GM19023 (cell line): Measurements from ENCODE around the gene RNPEP.
"Not testable (repeated sequence)": the region's sequence is repeated elsewhere in the genome, so short reads cannot be mapped to it uniquely, and the experiment has no call there.

Source experiments
- ATAC-seq: cut with Tn5 transposase; IDR thresholded peaks from one replicate; pipeline ENCODE4 v1.9.1; 2021; ENCODE audit warnings: mild to moderate bottlenecking, moderate library complexity; ENCODE audit not compliant: unreplicated experiment

Gene RNPEP

GRCh38 chr1:202009326-202010179 lies 27.1 kb downstream of the RNPEP start:
- peak; percentile 49 for ATAC-seq

DNA sequence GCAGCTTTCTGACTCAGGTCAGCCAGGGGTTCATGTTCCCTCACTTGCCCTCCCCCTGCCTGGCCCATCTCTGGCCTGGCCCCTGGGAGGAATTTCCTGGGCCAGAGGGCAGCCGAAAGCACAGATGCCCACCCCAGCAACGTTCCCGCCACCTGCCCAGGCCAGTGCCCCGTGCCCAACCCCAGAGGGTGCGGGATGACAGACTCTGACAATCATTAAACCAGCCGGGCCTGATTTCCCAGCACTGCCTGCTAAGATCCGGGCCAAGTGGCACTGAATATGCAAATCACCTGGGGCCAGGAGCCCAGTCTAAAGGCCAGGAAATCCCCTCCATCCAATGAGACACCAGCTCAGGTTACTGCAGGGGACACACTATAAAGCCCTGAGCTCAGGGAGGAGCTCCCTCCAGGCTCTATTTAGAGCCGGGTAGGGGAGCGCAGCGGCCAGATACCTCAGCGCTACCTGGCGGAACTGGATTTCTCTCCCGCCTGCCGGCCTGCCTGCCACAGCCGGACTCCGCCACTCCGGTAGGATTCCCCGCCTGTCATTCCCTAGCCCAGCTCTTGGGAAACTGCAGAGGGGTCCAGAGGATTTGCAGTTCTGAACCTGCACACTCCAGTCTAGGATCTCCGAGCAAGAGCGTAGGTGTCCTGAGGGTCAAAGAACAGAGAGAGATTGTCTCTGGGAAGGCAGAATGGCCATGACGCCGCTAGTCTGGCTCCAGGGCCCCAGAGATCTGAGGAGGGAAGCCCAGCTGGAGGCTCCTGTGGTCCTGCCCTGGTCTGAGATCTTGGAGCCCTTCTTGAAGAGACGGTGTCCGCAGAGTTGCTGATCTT lies 27.9 kb downstream of the RNPEP start, which contains the start of gene ELF3:
TSS of gene ELF3 (plus strand) at position 408 of the 836 bp plus-strand sequence. CDS start 550 bp downstream, outside the sequence.
- peak; percentile 90 for ATAC-seq

DNA sequence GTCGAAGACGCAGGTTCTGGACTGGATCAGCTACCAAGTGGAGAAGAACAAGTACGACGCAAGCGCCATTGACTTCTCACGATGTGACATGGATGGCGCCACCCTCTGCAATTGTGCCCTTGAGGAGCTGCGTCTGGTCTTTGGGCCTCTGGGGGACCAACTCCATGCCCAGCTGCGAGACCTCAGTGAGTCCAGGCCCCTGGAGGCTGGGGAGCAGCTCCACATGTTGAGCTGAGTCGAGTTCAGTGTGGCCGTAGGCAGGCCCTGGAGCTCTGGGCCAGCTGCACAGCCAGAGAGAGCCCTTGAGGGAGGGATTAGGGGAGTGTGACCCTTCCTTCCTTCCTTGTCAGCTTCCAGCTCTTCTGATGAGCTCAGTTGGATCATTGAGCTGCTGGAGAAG lies 29.5 kb downstream of the RNPEP start:
- no peak for ATAC-seq

DNA sequence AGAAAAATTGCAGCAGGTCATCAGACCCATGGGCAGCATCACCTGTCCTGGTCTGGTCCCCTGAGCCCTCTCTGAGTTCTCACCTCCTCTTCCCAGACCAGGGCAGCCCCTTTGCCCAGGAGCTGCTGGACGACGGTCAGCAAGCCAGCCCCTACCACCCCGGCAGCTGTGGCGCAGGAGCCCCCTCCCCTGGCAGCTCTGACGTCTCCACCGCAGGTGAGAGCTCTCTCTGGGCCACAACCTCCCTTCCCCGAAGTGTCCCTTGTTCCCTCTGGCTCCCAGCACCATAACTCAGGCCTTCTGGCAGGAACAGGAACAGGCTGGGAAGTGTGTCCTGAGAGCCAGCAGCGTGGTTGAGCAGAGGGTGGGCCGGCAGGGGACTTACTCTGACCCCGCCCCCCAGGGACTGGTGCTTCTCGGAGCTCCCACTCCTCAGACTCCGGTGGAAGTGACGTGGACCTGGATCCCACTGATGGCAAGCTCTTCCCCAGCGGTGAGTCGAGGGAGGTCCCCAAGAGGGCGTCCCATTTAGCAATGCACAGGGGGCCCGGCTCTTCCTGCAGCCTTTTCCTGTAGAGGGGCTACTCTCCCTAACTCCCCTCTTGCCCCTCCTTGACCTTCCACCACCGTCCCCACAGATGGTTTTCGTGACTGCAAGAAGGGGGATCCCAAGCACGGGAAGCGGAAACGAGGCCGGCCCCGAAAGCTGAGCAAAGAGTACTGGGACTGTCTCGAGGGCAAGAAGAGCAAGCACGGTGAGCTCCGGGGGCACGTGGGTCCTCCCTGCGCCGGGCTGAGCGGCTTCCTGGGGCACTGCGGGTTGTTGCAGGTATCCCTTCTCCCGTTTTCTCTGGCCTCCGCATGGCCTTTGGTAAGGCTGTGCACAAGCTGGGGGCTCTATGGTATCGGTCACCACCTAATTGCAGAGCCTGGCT lies 30.4 kb downstream of the RNPEP start:
- ATAC-seq = no peak

DNA sequence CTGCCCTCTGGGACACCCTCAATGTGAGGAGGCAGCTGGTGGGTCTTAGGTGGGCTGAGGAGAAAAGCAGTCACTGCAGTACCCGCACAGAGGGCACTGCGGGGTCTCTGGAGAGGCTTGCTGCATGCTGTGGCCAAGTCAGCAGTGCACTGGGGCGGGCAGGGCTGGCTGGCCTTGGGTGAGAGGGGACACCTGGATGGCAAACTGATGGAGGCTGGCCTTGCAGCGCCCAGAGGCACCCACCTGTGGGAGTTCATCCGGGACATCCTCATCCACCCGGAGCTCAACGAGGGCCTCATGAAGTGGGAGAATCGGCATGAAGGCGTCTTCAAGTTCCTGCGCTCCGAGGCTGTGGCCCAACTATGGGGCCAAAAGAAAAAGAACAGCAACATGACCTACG lies 31.2 kb downstream of the RNPEP start:
- no peak for ATAC-seq

GRCh38 chr1:202014060-202014459 lies 31.6 kb downstream of the RNPEP start:
- no peak for ATAC-seq

DNA sequence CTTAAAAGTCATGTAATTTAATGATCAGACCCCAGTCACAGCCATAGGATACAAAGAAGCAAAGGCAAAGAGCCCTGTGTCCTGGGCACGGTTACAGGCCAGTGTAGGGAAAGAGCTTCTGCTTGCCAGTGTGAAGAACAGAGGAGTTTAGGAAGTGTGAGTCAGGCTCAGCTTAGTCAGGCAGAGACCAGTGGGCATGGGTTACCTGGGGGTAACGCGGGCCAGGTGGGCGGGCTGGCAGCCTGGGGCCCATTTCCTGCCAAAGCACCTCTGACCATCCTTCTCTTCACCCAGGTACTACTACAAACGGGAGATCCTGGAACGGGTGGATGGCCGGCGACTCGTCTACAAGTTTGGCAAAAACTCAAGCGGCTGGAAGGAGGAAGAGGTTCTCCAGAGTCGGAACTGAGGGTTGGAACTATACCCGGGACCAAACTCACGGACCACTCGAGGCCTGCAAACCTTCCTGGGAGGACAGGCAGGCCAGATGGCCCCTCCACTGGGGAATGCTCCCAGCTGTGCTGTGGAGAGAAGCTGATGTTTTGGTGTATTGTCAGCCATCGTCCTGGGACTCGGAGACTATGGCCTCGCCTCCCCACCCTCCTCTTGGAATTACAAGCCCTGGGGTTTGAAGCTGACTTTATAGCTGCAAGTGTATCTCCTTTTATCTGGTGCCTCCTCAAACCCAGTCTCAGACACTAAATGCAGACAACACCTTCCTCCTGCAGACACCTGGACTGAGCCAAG lies 32.6 kb downstream of the RNPEP start:
- ATAC-seq = no peak

DNA sequence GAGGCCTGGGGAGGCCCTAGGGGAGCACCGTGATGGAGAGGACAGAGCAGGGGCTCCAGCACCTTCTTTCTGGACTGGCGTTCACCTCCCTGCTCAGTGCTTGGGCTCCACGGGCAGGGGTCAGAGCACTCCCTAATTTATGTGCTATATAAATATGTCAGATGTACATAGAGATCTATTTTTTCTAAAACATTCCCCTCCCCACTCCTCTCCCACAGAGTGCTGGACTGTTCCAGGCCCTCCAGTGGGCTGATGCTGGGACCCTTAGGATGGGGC lies 33.2 kb downstream of the RNPEP start:
- ATAC-seq = no peak

DNA sequence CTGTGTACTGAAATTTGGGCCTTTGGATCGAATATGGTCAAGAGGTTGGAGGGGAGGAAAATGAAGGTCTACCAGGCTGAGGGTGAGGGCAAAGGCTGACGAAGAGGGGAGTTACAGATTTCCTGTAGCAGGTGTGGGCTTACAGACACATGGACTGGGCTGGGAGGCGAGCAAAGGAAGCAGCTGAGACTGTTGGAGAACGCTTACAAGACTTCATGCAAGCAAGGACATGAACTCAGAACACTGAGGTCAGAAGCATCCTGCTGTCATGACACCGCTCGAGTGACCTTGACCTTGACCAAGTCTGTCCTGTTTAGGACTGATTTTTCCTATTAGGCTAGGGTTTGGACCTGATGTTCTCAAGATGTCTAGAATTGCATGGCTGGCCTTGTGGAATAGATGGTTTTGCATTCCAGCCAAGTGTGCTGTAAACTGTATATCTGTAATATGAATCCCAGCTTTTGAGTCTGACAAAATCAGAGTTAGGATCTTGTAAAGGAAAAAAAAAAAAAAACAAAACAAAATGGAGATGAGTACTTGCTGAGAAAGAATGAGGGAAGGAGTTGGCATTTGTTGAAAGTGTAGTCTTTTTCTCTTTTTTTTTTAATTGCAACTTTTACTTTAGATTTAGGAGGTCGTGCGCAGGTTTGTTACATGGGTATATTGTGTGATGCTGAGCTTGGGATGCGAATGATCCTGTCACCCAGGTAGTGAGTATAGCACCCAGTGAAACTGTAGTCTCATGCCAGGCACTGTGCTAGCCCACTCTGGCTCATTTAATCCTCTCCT lies 33.8 kb downstream of the RNPEP start:
- ATAC-seq = no peak

- ATAC-seq = no peak
Measured at GRCh38 chr1:202016811-202017748, 34.6 kb downstream of the RNPEP start.

- no peak for ATAC-seq
Measured at GRCh38 chr1:202017749-202018467, 35.5 kb downstream of the RNPEP start.

DNA sequence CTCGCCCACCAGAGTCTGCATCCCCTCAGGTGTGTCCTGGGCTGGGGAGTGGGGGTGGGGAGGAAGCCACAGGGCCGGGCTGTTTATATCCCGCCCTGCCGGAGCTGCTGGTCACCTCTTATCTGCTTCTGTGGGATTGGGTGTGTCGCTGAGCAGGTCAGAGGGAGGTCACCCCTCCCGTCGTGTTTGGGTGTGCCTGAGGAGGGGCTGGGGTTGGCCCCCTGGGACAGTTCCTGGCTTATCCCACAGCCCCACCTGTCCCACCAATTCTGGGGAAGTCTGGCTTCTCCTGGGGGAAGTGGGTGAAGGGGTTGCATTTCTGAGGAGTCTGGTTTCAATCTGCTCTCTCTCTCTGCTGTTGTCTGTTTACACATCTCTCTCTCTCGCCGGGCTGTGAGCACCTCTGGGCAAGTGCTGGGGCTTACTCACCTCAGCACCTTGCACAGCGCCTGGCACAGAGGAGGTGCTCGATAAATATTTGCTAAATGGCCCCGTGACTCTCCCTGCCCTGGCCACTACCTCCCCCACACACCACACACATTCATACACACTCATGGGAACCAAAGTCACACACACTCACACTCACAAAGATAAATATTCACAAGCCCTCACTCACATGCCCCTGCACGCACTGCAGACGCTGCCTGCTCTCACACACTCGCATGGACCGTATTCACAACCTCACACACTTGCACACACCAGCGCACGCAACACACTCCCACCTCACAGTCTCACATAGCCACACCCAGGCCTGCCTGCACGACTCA lies 36.2 kb downstream of the RNPEP start:
- no peak for ATAC-seq

GRCh38 chr1:202019235-202019558 lies 36.7 kb downstream of the RNPEP start:
- ATAC-seq = not testable (repeated sequence)

- ATAC-seq = no peak
Measured at GRCh38 chr1:202023001-202023433, 40.6 kb downstream of the RNPEP start.

GRCh38 chr1:202029171-202029665 lies 46.8 kb downstream of the RNPEP start:
- ATAC-seq = no peak

DNA sequence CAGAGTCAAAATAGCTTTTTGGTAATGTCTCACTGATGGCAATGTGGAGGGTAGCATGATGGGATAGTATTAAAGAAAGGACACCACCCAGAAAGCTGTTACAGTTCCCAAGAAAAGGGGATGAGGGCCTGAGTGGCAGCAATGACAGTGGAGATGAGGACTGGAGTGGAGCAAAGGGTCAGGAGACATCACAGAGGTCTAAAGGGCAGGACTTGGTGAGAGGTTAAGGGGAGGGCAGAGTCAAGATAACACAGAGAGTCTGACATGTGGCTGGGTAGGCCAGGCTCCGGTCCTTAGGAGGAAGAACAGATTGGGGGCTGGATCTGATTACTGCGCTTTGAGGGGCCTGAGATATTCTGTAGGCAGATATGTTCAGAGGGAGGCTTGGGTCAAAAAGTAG lies 47.3 kb downstream of the RNPEP start:
- no peak for ATAC-seq

DNA sequence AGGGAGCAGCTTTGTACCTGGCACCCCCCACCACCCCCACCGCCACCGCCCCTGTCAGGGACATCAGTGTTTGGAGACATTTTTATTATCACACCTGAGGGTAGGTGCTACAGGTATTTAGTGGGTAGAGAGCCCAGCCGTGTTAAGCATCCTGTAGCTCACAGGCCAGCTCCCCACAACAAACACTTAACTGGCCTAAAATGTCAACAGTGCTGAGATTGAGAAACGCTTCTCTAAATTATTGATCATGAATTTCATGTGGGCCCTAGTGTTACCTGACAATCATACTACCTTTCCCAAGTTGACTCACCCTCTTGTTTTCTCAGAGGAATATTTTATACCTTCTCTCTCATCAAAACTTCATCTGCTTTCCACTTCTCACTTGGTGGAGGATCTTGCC lies 49.3 kb downstream of the RNPEP start:
- no peak for ATAC-seq
